ENCODE measurements around the gene HINT1.

- no peak for TF ChIP-seq POLR2A (IDR thresholded peaks at IDR 0.05)
- no peak for TF ChIP-seq CTCF (IDR thresholded peaks at IDR 0.05)
Observed at GRCh38 chr5:131156957-131157356, 8.1 kb downstream of the HINT1 start.
